Left ventricle myocardium inferior (tissue), 1 donor: ENCODE results near the gene MAML3. TPM values are rescaled to one million over a fixed set of nuclear protein-coding genes. Genes with fewer than 3 reads are reported as not detected.

ENCODE experiments used
- DNase-seq: peaks from one replicate; pipeline ENCODE4 v3.0.0-alpha.2; 2020
- H3K27ac ChIP-seq: fragments of 200-600 bp; replicated peaks from 2 replicates; pipeline ENCODE4 v1.8.0; 2021
- H3K27me3 ChIP-seq: fragments of 200-600 bp; 2 replicates; pipeline ENCODE4 v1.8.0; 2021; ENCODE audit warnings: low read depth
- H3K36me3 ChIP-seq: fragments of 200-600 bp; 2 replicates; pipeline ENCODE4 v1.8.0; 2021
- H3K4me1 ChIP-seq: fragments of 200-600 bp; 2 replicates; pipeline ENCODE4 v1.8.0; 2021
- H3K4me3 ChIP-seq: fragments of 200-600 bp; 2 replicates; pipeline ENCODE4 v1.8.0; 2021; ENCODE audit warnings: mild to moderate bottlenecking, moderate library complexity
- H3K9me3 ChIP-seq: fragments of 200-600 bp; replicated peaks from 2 replicates; pipeline ENCODE4 v1.8.0; 2021
- CTCF ChIP-seq: fragments of 200-600 bp; IDR thresholded peaks from 2 replicates; pipeline ENCODE4 v1.8.0; 2021; ENCODE audit warnings: antibody characterized with exemption, mild to moderate bottlenecking, borderline replicate concordance
- intact Hi-C: fragments of 100-400 bp; cut with micrococcal nuclease; formaldehyde crosslinking; loops from one replicate; pipeline ENCODE4 v1.11.0; 2022
- total RNA-seq: library from RNA; stranded (reverse); fragmentation: NEBNext Ultra II Directional; extraction: Animal tissue kit (Norgen Biotek cat#: 25700); gene quantifications from one replicate; pipeline ENCODE4 v1.2.1, GENCODE V29; 2021
- donor health status: DM: no; HTN: yes; CAD: no; lungs with severe emphysema.

The MAML3 gene
- total RNA-seq, 1 donor from 2014 or later = 2.6 TPM

- Histone ChIP-seq H3K27me3 (no peaks in the 10 kb centered on the region), H3K4me1 (peaks cover 15% of the 10 kb centered on the region), H3K27ac (no peak overlapping the region), H3K4me3 (no peak overlapping the region), H3K9me3 (no peaks in the 10 kb centered on the region), H3K36me3 (no peaks in the 10 kb centered on the region)
- no peak for TF ChIP-seq CTCF
- DNase-seq = no peak
- intact Hi-C loops = no loop called here
Measured at GRCh38 chr4:140042634-140043033, 111.3 kb downstream of the MAML3 start.

GRCh38 chr4:140038031-140038533, 115.9 kb downstream of the MAML3 start:
- no peak overlapping the region for H3K4me3 ChIP-seq
- H3K27me3 ChIP-seq = no peaks in the 10 kb centered on the region
- no peak for DNase-seq
- TF ChIP-seq CTCF = no peak
- intact Hi-C loops = no loop called here
- H3K36me3 ChIP-seq = no peaks in the 10 kb centered on the region
- H3K9me3 ChIP-seq = no peaks in the 10 kb centered on the region
- H3K4me1 ChIP-seq = no peaks in the 10 kb centered on the region
- no peak overlapping the region for H3K27ac ChIP-seq

GRCh38 chr4:140037353-140038030, 116.5 kb downstream of the MAML3 start:
- no peak for TF ChIP-seq CTCF
- Histone ChIP-seq H3K36me3 (no peaks in the 10 kb centered on the region), H3K27ac (no peak overlapping the region)

GRCh38 chr4:140031706-140032105, 122.3 kb downstream of the MAML3 start:
- intact Hi-C loops = no loop called here
- peaks cover 3% of the 10 kb centered on the region for H3K4me1 ChIP-seq
- no peaks in the 10 kb centered on the region for H3K27me3 ChIP-seq
- no peaks in the 10 kb centered on the region for H3K36me3 ChIP-seq
- no peaks in the 10 kb centered on the region for H3K9me3 ChIP-seq
- DNase-seq = no peak
- no peak for TF ChIP-seq CTCF
- H3K27ac ChIP-seq = no peak overlapping the region
- H3K4me3 ChIP-seq = no peak overlapping the region

More at GRCh38 chr4:140037353-140038030, 116.5 kb downstream of the MAML3 start:
- intact Hi-C loops = no loop called here
- Histone ChIP-seq H3K27me3 (no peaks in the 10 kb centered on the region), H3K4me1 (no peaks in the 10 kb centered on the region), H3K9me3 (no peaks in the 10 kb centered on the region), H3K4me3 (no peak overlapping the region)
- DNase-seq = no peak

GRCh38 chr4:140031061-140031460, 122.9 kb downstream of the MAML3 start:
- H3K4me1 ChIP-seq = peaks cover 3% of the 10 kb centered on the region
- H3K36me3 ChIP-seq = no peaks in the 10 kb centered on the region
- no peak overlapping the region for H3K27ac ChIP-seq
- no peaks in the 10 kb centered on the region for H3K27me3 ChIP-seq
- DNase-seq = no peak
- intact Hi-C loops = no loop called here
- no peak overlapping the region for H3K4me3 ChIP-seq
- no peak for TF ChIP-seq CTCF
- H3K9me3 ChIP-seq = no peaks in the 10 kb centered on the region
